ENCODE results near the gene POLR1E. TPM values are rescaled to one million over a fixed set of nuclear protein-coding genes. Genes with fewer than 3 reads are reported as not detected.

The POLR1E gene
- total and polyA plus RNA-seq, 2 of the 8 experiments (the other 6 are each of a cell fraction or from before 2014, with no cell fraction given) = 16.0 to 40.0 TPM

DNA sequence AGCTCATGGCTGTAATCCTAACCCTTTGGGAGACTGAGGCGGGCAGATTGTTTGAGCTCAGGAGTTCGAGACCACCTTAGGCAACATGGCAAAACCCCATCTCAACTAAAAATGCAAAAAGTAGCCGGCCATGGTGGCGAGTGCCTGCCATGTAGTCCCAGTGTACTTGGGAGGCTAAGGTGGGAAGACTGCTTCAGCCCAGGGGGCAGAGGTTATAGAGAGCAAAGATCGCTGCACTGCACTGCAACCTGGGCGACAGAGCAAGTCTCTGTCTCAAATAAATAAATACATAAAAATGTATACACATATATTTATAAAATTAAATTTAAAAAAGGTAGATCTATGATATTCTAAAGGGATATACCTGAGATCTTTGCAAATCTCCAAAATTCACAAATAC is 39.9 kb upstream of the POLR1E start:
- H2BK15ac ChIP-seq (ENCODE audit: low read length) = no peak overlapping the region
- no peak overlapping the region for H2BK120ac ChIP-seq (replicated peaks; ENCODE audit: low read depth, low read length)
- H3K9ac ChIP-seq (replicated peaks in 1 of 4; ENCODE audit: extremely low read depth in 1 of 4, low read depth in 3 of 4, low read length in 3 of 4) = no peak overlapping the region
- H3K4ac ChIP-seq (replicated peaks; ENCODE audit: insufficient read length, low read depth, low read length) = no peak overlapping the region
- ChIA-PET POLR2A (ENCODE audit: partially characterized antibody) (interaction anchor here (3.1 kb wide), 1 partner anchor 9 kb away, joined by 14 read pairs; no protein-coding TSS in a partner anchor), CTCF (ENCODE audit: partially characterized antibody) (interaction anchor here (1.4 to 1.7 kb wide), 3 partner anchors 22 to 39 kb away, joined by 3 to 4 read pairs (median 3); no protein-coding TSS in a partner anchor)
- H3K14ac ChIP-seq (ENCODE audit: insufficient read length) = no peak overlapping the region
- no peak overlapping the region for H4K5ac ChIP-seq (ENCODE audit: insufficient read length, low read depth, low read length)
- FAIRE-seq (no peak), DNase-seq (ENCODE audit: low read depth in 1 of 2, low spot score in 2 of 2) (no peak)
- no peaks in the 10 kb centered on the region; a peak in 1 of 7 replicates for H3K4me1 ChIP-seq (replicated peaks in 1 of 4; ENCODE audit: control insufficient read depth in 3 of 4, insufficient read depth in 4 of 4, low read length in 3 of 4)
- H3K23ac ChIP-seq (ENCODE audit: insufficient read length) = no peak overlapping the region
- H3K79me2 ChIP-seq (ENCODE audit: control insufficient read depth in 1 of 2, insufficient read depth in 2 of 2, low read length in 2 of 2) = peaks cover 0 to 63% of the 10 kb centered on the region in 2 experiments; a peak in 3 of 4 replicates
- H3K36me3 ChIP-seq (ENCODE audit: control insufficient read depth in 2 of 4, insufficient read depth in 4 of 4, low read length in 3 of 4) = peaks cover 13 to 19% (median 15%) of the 10 kb centered on the region in 4 experiments
- H3K56ac ChIP-seq (replicated peaks; ENCODE audit: insufficient read length, low read depth, low read length) = no peak overlapping the region
- H2AK5ac ChIP-seq (ENCODE audit: low read depth, low read length) = no peak overlapping the region
- no peak overlapping the region for H3K4me3 ChIP-seq (ENCODE audit: extremely low read depth in 1 of 4, insufficient read depth in 2 of 4, low read depth in 3 of 4, low read length in 4 of 4)
- no peaks in the 10 kb centered on the region for H3K9me3 ChIP-seq (ENCODE audit: insufficient read depth in 2 of 2, low read depth in 1 of 2, low read length in 1 of 2)
- no peak overlapping the region for H2AFZ ChIP-seq (ENCODE audit: low read length)
- no peaks in the 10 kb centered on the region for H3K23me2 ChIP-seq (ENCODE audit: low read depth, low read length)
- H3K27me3 ChIP-seq (replicated peaks in 1 of 4; ENCODE audit: control insufficient read depth in 3 of 4, extremely low read depth in 1 of 4, insufficient read depth in 3 of 4, low read length in 3 of 4) = no peaks in the 10 kb centered on the region
- no peak overlapping the region for H2BK12ac ChIP-seq (ENCODE audit: low read depth, low read length)
- 89% methylated on average over 6 of the region's 6 CpGs; no CpG with 5 or more reads in 1 of the 2 experiments for WGBS, 2 experiments (ENCODE audit: extremely low coverage in 1 of 2, insufficient coverage in 1 of 2, insufficient read length in 1 of 2, insufficient replicate concordance in 2 of 2, low coverage in 1 of 2, low lambda C conversion rate in 2 of 2, missing lambda C conversion rate in 1 of 2)
- H3K79me1 ChIP-seq (ENCODE audit: low read depth, low read length) = peaks cover 4% of the 10 kb centered on the region
- H4K91ac ChIP-seq (replicated peaks; ENCODE audit: insufficient read length, low read length) = no peak overlapping the region
- no peak for TF ChIP-seq SP1 (IDR thresholded peaks at IDR 0.05; ENCODE audit: low read depth, low read length)
- TF ChIP-seq NANOG (IDR thresholded peaks at IDR 0.05; ENCODE audit: insufficient read depth, low read depth, low read length, poor library complexity, severe bottlenecking) = no peak
- TF ChIP-seq TEAD4 (IDR thresholded peaks at IDR 0.05; ENCODE audit: low read depth, low read length) = no peak
- no peak for TF ChIP-seq JUN (IDR thresholded peaks at IDR 0.05; ENCODE audit: low read depth, low read length)
- TF ChIP-seq SIX5 (IDR thresholded peaks at IDR 0.05; ENCODE audit: low read depth, low read length) = no peak
- TF ChIP-seq RAD21 (IDR thresholded peaks at IDR 0.05 in 1 of 2, conservative IDR thresholded peaks at IDR 0.05 in 1 of 2; ENCODE audit: low read depth in 2 of 2, low read length in 2 of 2) = no peak
- TF ChIP-seq CHD1 (IDR thresholded peaks at IDR 0.05; ENCODE audit: low read depth, low read length) = no peak
- TF ChIP-seq PHF8 (conservative IDR thresholded peaks at IDR 0.05; ENCODE audit: low read depth, low read length) = no peak
- TF ChIP-seq TAF7 (optimal IDR thresholded peaks at IDR 0.05; ENCODE audit: borderline replicate concordance, low read depth, low read length) = no peak
- no peak for TF ChIP-seq POLR2AphosphoS5 (IDR thresholded peaks at IDR 0.05; ENCODE audit: low read depth, low read length)
- no peak for TF ChIP-seq CBX5 (IDR thresholded peaks at IDR 0.05; ENCODE audit: low read depth, low read length)
- TF ChIP-seq TCF12 (IDR thresholded peaks at IDR 0.05; ENCODE audit: low read depth, low read length) = no peak
- no peak for TF ChIP-seq CTBP2 (IDR thresholded peaks at IDR 0.05; ENCODE audit: borderline replicate concordance, insufficient read depth, insufficient read length, low read length)
- no peak for TF ChIP-seq ZNF274 (IDR thresholded peaks at IDR 0.05; ENCODE audit: borderline replicate concordance, extremely low read depth, low read length)
- peaks cover 8% of the 10 kb centered on the region in 2 experiments for H4K20me1 ChIP-seq (replicated peaks in 1 of 2; ENCODE audit: control insufficient read depth in 1 of 2, insufficient read depth in 2 of 2, low read length in 2 of 2)
- H3K27ac ChIP-seq (ENCODE audit: low read depth, low read length) = no peak overlapping the region
- no peak overlapping the region for H3K18ac ChIP-seq (ENCODE audit: extremely low read depth, low read length)
- H3K4me2 ChIP-seq (ENCODE audit: insufficient read depth in 1 of 2, low read depth in 2 of 2, low read length in 2 of 2) = no peak overlapping the region
- H4K8ac ChIP-seq (ENCODE audit: extremely low read depth, insufficient read depth, low read length) = peak overlapping the region; percentile 53; the same call in 1 of the 2 replicates
- no peak overlapping the region for H2BK5ac ChIP-seq (ENCODE audit: low read depth, low read length)
- no peak overlapping the region for H2BK20ac ChIP-seq (ENCODE audit: low read length)

All from H1 (cell line).